ENCODE data around the gene AGAP1. TPM values are rescaled to one million over a fixed set of nuclear protein-coding genes. Genes with fewer than 3 reads are reported as not detected.

Gene AGAP1
- total RNA-seq, 1 donor from 2014 or later = 43.8 TPM

DNA sequence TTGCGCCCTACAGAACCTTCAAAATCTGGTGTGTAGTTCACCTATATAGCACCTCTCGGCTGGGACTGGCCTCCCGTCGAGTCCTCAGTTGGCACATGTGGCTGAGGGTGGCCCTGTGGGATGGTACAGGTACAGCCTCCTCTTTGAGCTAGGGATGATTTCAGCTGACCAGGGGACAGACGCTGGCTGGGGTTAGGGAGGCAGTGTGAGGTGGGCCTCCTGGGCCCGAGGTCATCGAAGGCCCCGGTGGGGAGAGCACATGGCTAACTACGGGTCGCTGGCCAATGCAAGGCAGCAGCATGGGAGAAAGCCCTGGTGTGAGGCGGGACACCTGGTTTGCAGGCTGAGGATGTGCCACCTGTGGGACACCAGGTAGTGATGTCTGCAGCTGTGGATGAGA, 369.6 kb downstream of the AGAP1 start:
- no peak for DNase-seq (ENCODE audit: extremely low spot score, unreplicated experiment)
- Mint-ChIP-seq H3K9me3 (ENCODE audit: unreplicated experiment) (no peaks in the 10 kb centered on the region), H3K4me1 (ENCODE audit: unreplicated experiment) (peaks cover 41% of the 10 kb centered on the region), H3K27ac (ENCODE audit: unreplicated experiment) (no peak overlapping the region), H3K27me3 (ENCODE audit: unreplicated experiment) (no peaks in the 10 kb centered on the region), H3K4me3 (ENCODE audit: unreplicated experiment) (no peak overlapping the region), H3K36me3 (ENCODE audit: unreplicated experiment) (peaks cover 2% of the 10 kb centered on the region)
- TF ChIP-seq, protein P1, sequence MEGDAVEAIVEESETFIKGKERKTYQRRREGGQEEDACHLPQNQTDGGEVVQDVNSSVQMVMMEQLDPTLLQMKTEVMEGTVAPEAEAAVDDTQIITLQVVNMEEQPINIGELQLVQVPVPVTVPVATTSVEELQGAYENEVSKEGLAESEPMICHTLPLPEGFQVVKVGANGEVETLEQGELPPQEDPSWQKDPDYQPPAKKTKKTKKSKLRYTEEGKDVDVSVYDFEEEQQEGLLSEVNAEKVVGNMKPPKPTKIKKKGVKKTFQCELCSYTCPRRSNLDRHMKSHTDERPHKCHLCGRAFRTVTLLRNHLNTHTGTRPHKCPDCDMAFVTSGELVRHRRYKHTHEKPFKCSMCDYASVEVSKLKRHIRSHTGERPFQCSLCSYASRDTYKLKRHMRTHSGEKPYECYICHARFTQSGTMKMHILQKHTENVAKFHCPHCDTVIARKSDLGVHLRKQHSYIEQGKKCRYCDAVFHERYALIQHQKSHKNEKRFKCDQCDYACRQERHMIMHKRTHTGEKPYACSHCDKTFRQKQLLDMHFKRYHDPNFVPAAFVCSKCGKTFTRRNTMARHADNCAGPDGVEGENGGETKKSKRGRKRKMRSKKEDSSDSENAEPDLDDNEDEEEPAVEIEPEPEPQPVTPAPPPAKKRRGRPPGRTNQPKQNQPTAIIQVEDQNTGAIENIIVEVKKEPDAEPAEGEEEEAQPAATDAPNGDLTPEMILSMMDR (IDR thresholded peaks at IDR 0.05) = no peak

DNA sequence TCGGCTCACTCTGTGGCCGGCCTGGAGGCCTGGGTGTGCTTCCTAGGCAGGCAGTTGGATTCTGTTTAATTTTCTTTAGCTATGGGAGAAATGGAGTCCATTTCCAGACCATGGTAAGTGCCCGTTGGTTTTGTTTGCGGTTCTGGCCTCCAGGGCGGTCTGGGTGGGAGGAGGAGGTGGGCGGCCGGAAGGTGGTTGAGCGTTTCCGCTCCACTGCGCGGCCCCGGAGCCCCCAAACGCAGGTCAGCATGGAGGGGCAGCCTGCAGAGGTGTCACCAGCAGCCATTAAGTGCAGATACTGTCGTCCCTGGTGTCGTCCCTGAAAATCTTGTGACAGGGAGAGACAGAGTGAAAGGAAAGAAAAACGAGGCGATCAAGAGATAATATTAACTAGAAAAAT, 370.5 kb downstream of the AGAP1 start:
- TF ChIP-seq, protein P1 (IDR thresholded peaks at IDR 0.05) = no peak
- Mint-ChIP-seq H3K36me3 (ENCODE audit: unreplicated experiment) (peaks cover 2% of the 10 kb centered on the region), H3K27ac (ENCODE audit: unreplicated experiment) (no peak overlapping the region), H3K9me3 (ENCODE audit: unreplicated experiment) (no peaks in the 10 kb centered on the region), H3K4me3 (ENCODE audit: unreplicated experiment) (no peak overlapping the region), H3K4me1 (ENCODE audit: unreplicated experiment) (peaks cover 37% of the 10 kb centered on the region), H3K27me3 (ENCODE audit: unreplicated experiment) (no peaks in the 10 kb centered on the region)
- DNase-seq (ENCODE audit: extremely low spot score, unreplicated experiment) = no peak

DNA sequence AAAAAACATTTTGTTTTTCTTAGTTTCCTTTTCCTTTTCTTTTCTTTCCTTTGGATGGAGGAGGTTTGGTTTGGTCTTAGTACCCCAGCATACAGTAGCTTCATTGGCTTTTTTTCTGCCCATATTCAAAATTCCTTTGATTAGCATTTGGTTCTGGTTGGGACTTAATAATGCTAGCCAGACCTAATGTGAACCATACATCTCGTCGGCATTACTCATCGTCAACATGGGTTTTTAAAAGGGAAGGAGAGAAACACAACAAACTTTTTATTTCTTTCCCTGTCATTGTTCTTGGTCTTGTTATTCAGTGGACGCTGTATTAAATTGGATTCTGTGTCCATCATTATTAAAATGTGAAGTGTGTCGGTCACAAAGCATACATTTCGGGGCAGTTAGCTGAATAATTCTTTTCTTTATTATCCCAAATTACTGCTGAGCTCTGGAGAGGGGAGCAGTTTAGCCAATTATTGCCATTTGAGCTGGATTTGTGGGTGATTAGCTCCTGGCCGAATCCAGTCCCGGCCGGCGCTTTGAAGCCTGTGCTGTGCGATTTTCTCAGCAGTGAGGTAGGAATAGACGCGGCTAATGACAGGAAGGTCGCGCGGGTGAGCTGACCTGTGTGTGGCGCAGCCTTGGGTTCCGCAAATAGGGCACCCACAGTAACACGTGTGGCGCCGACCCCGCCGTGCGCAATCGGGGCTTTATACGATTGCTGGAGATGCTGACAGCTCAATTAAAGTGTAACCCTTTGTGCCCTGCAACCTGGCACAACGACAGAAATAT, 371.1 kb downstream of the AGAP1 start:
- H3K27ac Mint-ChIP-seq (ENCODE audit: unreplicated experiment) = no peak overlapping the region
- TF ChIP-seq, protein P1 (IDR thresholded peaks at IDR 0.05) = no peak
- H3K4me1 Mint-ChIP-seq (ENCODE audit: unreplicated experiment) = peaks cover 31% of the 10 kb centered on the region
- no peaks in the 10 kb centered on the region for H3K9me3 Mint-ChIP-seq (ENCODE audit: unreplicated experiment)
- DNase-seq (ENCODE audit: extremely low spot score, unreplicated experiment) = no peak
- H3K36me3 Mint-ChIP-seq (ENCODE audit: unreplicated experiment) = peaks cover 2% of the 10 kb centered on the region
- H3K27me3 Mint-ChIP-seq (ENCODE audit: unreplicated experiment) = no peaks in the 10 kb centered on the region
- no peak overlapping the region for H3K4me3 Mint-ChIP-seq (ENCODE audit: unreplicated experiment)

- no peak overlapping the region for H3K4me3 Mint-ChIP-seq (ENCODE audit: unreplicated experiment)
Measured at GRCh38 chr2:235866373-235866772, 372.5 kb downstream of the AGAP1 start.

DNA sequence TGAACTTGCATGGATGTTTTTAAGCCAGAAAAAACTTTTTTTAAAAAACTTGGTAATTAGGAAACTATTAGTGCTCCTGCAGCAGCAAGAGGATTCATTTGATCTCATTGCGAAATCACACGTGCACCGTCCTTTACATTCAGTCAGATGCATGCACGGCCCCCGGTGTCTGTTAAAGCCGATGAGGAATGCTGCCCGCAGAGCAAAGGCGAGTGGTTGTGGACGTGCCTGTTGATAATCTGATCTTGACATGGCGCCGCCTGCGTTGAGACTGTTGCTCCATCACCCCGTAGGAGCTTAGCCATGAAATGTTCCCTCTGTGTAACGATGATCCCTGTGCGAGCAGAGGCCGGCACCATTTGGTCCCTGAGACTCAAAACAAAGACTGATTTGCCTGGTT, 374.4 kb downstream of the AGAP1 start:
- H3K4me1 Mint-ChIP-seq (ENCODE audit: unreplicated experiment) = peaks cover 10% of the 10 kb centered on the region
- H3K9me3 Mint-ChIP-seq (ENCODE audit: unreplicated experiment) = no peaks in the 10 kb centered on the region
- no peak overlapping the region for H3K4me3 Mint-ChIP-seq (ENCODE audit: unreplicated experiment)
- H3K27me3 Mint-ChIP-seq (ENCODE audit: unreplicated experiment) = no peaks in the 10 kb centered on the region
- DNase-seq (ENCODE audit: extremely low spot score, unreplicated experiment) = no peak
- H3K36me3 Mint-ChIP-seq (ENCODE audit: unreplicated experiment) = peaks cover 8% of the 10 kb centered on the region
- no peak overlapping the region for H3K27ac Mint-ChIP-seq (ENCODE audit: unreplicated experiment)
- TF ChIP-seq, protein P1 (IDR thresholded peaks at IDR 0.05) = no peak

More at GRCh38 chr2:235866373-235866772, 372.5 kb downstream of the AGAP1 start:
- Mint-ChIP-seq H3K4me1 (ENCODE audit: unreplicated experiment) (peaks cover 18% of the 10 kb centered on the region), H3K9me3 (ENCODE audit: unreplicated experiment) (no peaks in the 10 kb centered on the region), H3K27me3 (ENCODE audit: unreplicated experiment) (no peaks in the 10 kb centered on the region), H3K36me3 (ENCODE audit: unreplicated experiment) (peaks cover 8% of the 10 kb centered on the region), H3K27ac (ENCODE audit: unreplicated experiment) (no peak overlapping the region)
- TF ChIP-seq, protein P1 (IDR thresholded peaks at IDR 0.05) = no peak
- DNase-seq (ENCODE audit: extremely low spot score, unreplicated experiment) = no peak

Measured in osteocyte (in vitro differentiated cells).